OCI-LY7 (cell line): Measurements from ENCODE around the gene MTMR2. TPM values are rescaled to one million over a fixed set of nuclear protein-coding genes. Genes with fewer than 3 reads are reported as not detected.

ENCODE experiments used
- BruUV-seq: library from RNA; stranded (reverse); fragments of 400-500 nt; replicated peaks from 2 replicates; lab custom pipeline; 2021; lab: Mats Ljungman, UMichigan
- CTCF ChIA-PET: fragments of 300-600 bp; sonication (Branson Sonifier 250); formaldehyde crosslinking; loops from one replicate; lab custom pipeline; 2022; ENCODE audit warnings: antibody characterized with exemption; ENCODE audit not compliant: unreplicated experiment; lab: Charles Lee
- POLR2A ChIA-PET: fragments of 300-600 bp; sonication (Branson Sonifier 250); formaldehyde crosslinking; loops from one replicate; lab custom pipeline; 2022; ENCODE audit warnings: antibody characterized with exemption; lab: Charles Lee
- DNase-seq: peaks from one replicate; pipeline ENCODE4 v3.0.0-alpha.2; 2015; ENCODE audit warnings: low spot score
- H2AFZ ChIP-seq: fragments of 200-600 bp; sonication (generic), shearing (Covaris generic); 2 replicates; pipeline ENCODE4 v1.6.1; 2014; ENCODE audit warnings: mild to moderate bottlenecking, antibody characterized with exemption, low read length, moderate library complexity
- H3K27ac ChIP-seq: fragments of 200-600 bp; sonication (generic); 2 replicates; pipeline ENCODE4 v1.5.1; 2014; ENCODE audit warnings: mixed run types, low read depth, mild to moderate bottlenecking, moderate library complexity, low read length, inconsistent platforms; ENCODE audit not compliant: poor library complexity, severe bottlenecking
- H3K36me3 ChIP-seq: fragments of 200-600 bp; sonication (generic); 2 replicates; pipeline ENCODE4 v1.6.1; 2014; ENCODE audit warnings: mild to moderate bottlenecking, antibody characterized with exemption, low read length, moderate library complexity, mixed read lengths; ENCODE audit not compliant: insufficient read depth
- H3K4me1 ChIP-seq: fragments of 200-600 bp; sonication (generic); 2 replicates; pipeline ENCODE4 v1.5.1; 2014; ENCODE audit warnings: mild to moderate bottlenecking, low read length; ENCODE audit not compliant: insufficient read depth, poor library complexity, severe bottlenecking
- H3K4me2 ChIP-seq: fragments of 200-600 bp; sonication (generic); 2 replicates; pipeline ENCODE4 v1.6.1; 2014; ENCODE audit warnings: mild to moderate bottlenecking, low read length
- H3K4me3 ChIP-seq: fragments of 200-600 bp; sonication (generic); 2 replicates; pipeline ENCODE4 v1.5.1; 2014; ENCODE audit warnings: mild to moderate bottlenecking, low read depth, low read length; ENCODE audit not compliant: poor library complexity, severe bottlenecking
- H3K79me2 ChIP-seq: fragments of 200-600 bp; sonication (generic); 2 replicates; pipeline ENCODE4 v1.6.1; 2016; ENCODE audit warnings: low read depth, mild to moderate bottlenecking, low read length, moderate library complexity, mixed read lengths; ENCODE audit not compliant: insufficient read depth
- H3K9me2 ChIP-seq: fragments of 200-600 bp; sonication (generic); 2 replicates; pipeline ENCODE4 v1.6.1; 2016; ENCODE audit warnings: mild to moderate bottlenecking, low read length, mixed read lengths; ENCODE audit not compliant: insufficient read depth
- H3K9me3 ChIP-seq: fragments of 200-600 bp; sonication (generic); 2 replicates; pipeline ENCODE4 v1.6.1; 2014; ENCODE audit warnings: mild to moderate bottlenecking, mixed run types, low read length, mixed read lengths
- H4K20me1 ChIP-seq: fragments of 200-600 bp; sonication (generic); 2 replicates; pipeline ENCODE4 v1.6.1; 2014; ENCODE audit warnings: mild to moderate bottlenecking, antibody characterized with exemption, low read length, moderate library complexity, mixed read lengths; ENCODE audit not compliant: insufficient read depth
- EZH2phosphoT487 ChIP-seq: fragments of 200-600 bp; sonication (generic); IDR thresholded peaks from 2 replicates; pipeline ENCODE4 v1.6.1; 2018; ENCODE audit warnings: low read depth, borderline replicate concordance, mild to moderate bottlenecking, mixed run types, antibody characterized with exemption, low read length, moderate library complexity, mixed read lengths
- intact Hi-C: fragments of 100-400 bp; cut with micrococcal nuclease; formaldehyde crosslinking; loops from one replicate; pipeline ENCODE4 v1.10.0; 2022; ENCODE audit not compliant: unreplicated experiment
- total RNA-seq, 2 experiments: library from RNA; depleted of rRNA in 1 of 2; stranded (reverse); fragments of >200 nt in 1 of 2; shearing (Covaris generic) in 1 of 2; gene quantifications; 2 replicates each; pipeline ENCODE4 v1.2.3, GENCODE V29; 2014 to 2022
- TF ChIP-seq, protein P1 (sequence below): fragments of 200-600 bp; sonication (generic); conservative IDR thresholded peaks from 2 replicates; pipeline ENCODE4 v1.5.1; 2014; ENCODE audit warnings: mild to moderate bottlenecking, antibody characterized with exemption, low read length, moderate library complexity, mixed read lengths

Gene MTMR2
- total RNA-seq, 2 experiments from 2014 or later = 0.79 to 13.0 TPM

- Histone ChIP-seq H3K4me1 (no peaks in the 10 kb centered on the region), H3K4me3 (no peak overlapping the region), H3K9me3 (no peaks in the 10 kb centered on the region), H3K9me2 (no peaks in the 10 kb centered on the region), H2AFZ (no peak overlapping the region), H3K27ac (no peak overlapping the region), H3K36me3 (no peaks in the 10 kb centered on the region), H3K4me2 (no peak overlapping the region), H4K20me1 (no peaks in the 10 kb centered on the region), H3K79me2 (no peaks in the 10 kb centered on the region)
- POLR2A ChIA-PET = no interaction called here
- no TSS peak for BruUV-seq
- CTCF ChIA-PET = no interaction called here
- no peak for DNase-seq
- intact Hi-C loops = no loop called here
- TF ChIP-seq, protein P1, sequence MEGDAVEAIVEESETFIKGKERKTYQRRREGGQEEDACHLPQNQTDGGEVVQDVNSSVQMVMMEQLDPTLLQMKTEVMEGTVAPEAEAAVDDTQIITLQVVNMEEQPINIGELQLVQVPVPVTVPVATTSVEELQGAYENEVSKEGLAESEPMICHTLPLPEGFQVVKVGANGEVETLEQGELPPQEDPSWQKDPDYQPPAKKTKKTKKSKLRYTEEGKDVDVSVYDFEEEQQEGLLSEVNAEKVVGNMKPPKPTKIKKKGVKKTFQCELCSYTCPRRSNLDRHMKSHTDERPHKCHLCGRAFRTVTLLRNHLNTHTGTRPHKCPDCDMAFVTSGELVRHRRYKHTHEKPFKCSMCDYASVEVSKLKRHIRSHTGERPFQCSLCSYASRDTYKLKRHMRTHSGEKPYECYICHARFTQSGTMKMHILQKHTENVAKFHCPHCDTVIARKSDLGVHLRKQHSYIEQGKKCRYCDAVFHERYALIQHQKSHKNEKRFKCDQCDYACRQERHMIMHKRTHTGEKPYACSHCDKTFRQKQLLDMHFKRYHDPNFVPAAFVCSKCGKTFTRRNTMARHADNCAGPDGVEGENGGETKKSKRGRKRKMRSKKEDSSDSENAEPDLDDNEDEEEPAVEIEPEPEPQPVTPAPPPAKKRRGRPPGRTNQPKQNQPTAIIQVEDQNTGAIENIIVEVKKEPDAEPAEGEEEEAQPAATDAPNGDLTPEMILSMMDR = no peak
- no peak for TF ChIP-seq EZH2phosphoT487
These were observed 9.7 kb upstream of the MTMR2 start for GRCh38 chr11:95933594-95933993.

- TF ChIP-seq, protein P1 = no peak
- no peak for TF ChIP-seq EZH2phosphoT487
- Histone ChIP-seq H3K36me3 (no peaks in the 10 kb centered on the region), H3K4me1 (no peaks in the 10 kb centered on the region), H3K27ac (no peak overlapping the region), H3K9me2 (no peaks in the 10 kb centered on the region), H3K79me2 (no peaks in the 10 kb centered on the region), H4K20me1 (no peaks in the 10 kb centered on the region), H2AFZ (no peak overlapping the region), H3K4me3 (no peak overlapping the region), H3K4me2 (no peak overlapping the region), H3K9me3 (no peaks in the 10 kb centered on the region)
- ChIA-PET POLR2A (interaction anchor here (0.7 to 1.2 kb wide), 2 partner anchors 11 to 40 kb away, joined by 4 to 6 read pairs; no protein-coding TSS in a partner anchor), CTCF (no interaction called here)
- intact Hi-C loops = no loop called here
- BruUV-seq = no TSS peak
- DNase-seq = no peak
These were observed 8.0 kb upstream of the MTMR2 start for GRCh38 chr11:95931916-95932315.

DNA sequence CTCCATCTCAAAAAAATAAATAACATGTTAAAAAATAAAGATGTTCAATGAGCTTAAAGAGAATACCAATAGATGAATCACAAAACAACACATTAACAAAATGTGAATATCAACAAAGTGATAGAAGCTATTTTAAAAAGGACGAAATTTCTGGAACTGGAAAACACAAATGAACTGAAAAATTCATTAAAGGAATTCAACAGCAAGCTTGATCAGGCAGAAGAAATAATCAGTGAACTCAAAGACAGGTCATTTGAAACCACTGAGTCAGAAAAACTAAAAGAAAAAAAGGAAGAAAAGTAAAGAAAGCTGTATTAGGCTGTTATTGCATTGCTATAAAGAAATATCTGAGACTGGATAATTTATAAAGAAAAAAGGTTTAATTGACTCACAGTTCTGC lies 7.0 kb upstream of the MTMR2 start:
- CTCF ChIA-PET = no interaction called here
- POLR2A ChIA-PET = interaction anchor here (0.7 kb wide), 1 partner anchor 459 kb away, joined by 5 read pairs; the partner anchor contains the start of genes CCDC82 and JRKL

More for the DNA sequence above, 7.0 kb upstream of the MTMR2 start:
- Histone ChIP-seq H3K4me2 (no peak overlapping the region), H3K4me1 (no peaks in the 10 kb centered on the region), H3K9me2 (no peaks in the 10 kb centered on the region), H3K27ac (no peak overlapping the region), H3K36me3 (no peaks in the 10 kb centered on the region), H3K9me3 (no peaks in the 10 kb centered on the region), H4K20me1 (no peaks in the 10 kb centered on the region), H2AFZ (no peak overlapping the region), H3K4me3 (no peak overlapping the region), H3K79me2 (no peaks in the 10 kb centered on the region)
- intact Hi-C loops = no loop called here
- BruUV-seq = no TSS peak
- no peak for TF ChIP-seq EZH2phosphoT487
- TF ChIP-seq, protein P1 = no peak
- no peak for DNase-seq
